22Rv1 (cell line): ENCODE measurements around the gene NPTX1.

Experiments
- ZFX ChIP-seq: fragments of 450-650 bp; IDR thresholded peaks from 2 replicates; pipeline ENCODE4 v1.6.1; 2017; ENCODE audit warnings: antibody characterized with exemption, borderline replicate concordance
- TF ChIP-seq, protein P1 (sequence below): fragments of 450-650 bp; IDR thresholded peaks from 2 replicates; pipeline ENCODE4 v1.5.1; 2017; ENCODE audit warnings: mild to moderate bottlenecking

DNA sequence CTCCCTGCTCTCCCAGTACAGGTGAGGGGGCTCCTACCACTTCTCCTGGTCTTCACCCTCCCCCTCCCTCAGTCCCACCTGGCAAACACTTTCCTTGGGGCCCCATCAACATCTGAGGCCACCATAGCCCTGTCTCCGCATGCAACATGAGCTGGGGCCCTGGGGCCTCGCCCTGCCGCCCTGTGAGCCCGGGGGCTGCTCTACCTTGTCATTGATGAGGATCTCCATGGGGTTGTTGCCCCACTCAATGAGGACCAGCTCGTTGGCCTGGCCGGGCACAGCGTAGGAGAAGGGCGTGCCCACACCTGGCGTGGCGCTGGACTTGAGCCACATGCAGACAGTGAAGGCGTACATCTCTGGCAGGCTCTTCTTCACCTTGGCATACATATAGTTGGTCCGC lies 3.4 kb downstream of the NPTX1 start:
- TF ChIP-seq, protein P1, sequence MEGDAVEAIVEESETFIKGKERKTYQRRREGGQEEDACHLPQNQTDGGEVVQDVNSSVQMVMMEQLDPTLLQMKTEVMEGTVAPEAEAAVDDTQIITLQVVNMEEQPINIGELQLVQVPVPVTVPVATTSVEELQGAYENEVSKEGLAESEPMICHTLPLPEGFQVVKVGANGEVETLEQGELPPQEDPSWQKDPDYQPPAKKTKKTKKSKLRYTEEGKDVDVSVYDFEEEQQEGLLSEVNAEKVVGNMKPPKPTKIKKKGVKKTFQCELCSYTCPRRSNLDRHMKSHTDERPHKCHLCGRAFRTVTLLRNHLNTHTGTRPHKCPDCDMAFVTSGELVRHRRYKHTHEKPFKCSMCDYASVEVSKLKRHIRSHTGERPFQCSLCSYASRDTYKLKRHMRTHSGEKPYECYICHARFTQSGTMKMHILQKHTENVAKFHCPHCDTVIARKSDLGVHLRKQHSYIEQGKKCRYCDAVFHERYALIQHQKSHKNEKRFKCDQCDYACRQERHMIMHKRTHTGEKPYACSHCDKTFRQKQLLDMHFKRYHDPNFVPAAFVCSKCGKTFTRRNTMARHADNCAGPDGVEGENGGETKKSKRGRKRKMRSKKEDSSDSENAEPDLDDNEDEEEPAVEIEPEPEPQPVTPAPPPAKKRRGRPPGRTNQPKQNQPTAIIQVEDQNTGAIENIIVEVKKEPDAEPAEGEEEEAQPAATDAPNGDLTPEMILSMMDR = no peak
- no peak for TF ChIP-seq ZFX
